Tibial artery (tissue), 4 donors: Measurements from ENCODE around the gene ADGRA3.

ENCODE experiments used
- DNase-seq, 2 donors: peaks; one replicate each; pipeline ENCODE4 v3.0.0-alpha.2; 2019
- H3K27ac ChIP-seq, 2 donors: fragments of 200-600 bp; sonication (generic) in 1 of 2; 1 replicate in 1 of 2; 2 replicates in 1 of 2; pipeline ENCODE4 v1.5.1; 2018 to 2019; ENCODE audit warnings: mild to moderate bottlenecking in 1 of 2
- H3K27me3 ChIP-seq, 2 donors: fragments of 200-600 bp; sonication (generic) in 1 of 2; one replicate each; pipeline versions ENCODE4 v1.5.1 to v1.6.0; 2016 to 2019
- H3K36me3 ChIP-seq, 3 donors: fragments of 200-600 bp; sonication (generic) in 2 of 3; one replicate each; pipeline ENCODE4 v1.5.1; 2016 to 2019; ENCODE audit warnings: mild to moderate bottlenecking in 2 of 3
- H3K4me1 ChIP-seq, 4 donors: fragments of 200-600 bp; sonication (generic) in 2 of 4; 1 replicate in 3 of 4; 2 replicates in 1 of 4; pipeline ENCODE4 v1.5.1; 2016 to 2019
- H3K4me3 ChIP-seq, 2 donors: fragments of 200-600 bp; sonication (generic) in 1 of 2; 1 replicate in 1 of 2; 2 replicates in 1 of 2; pipeline ENCODE4 v1.5.1; 2018 to 2019; ENCODE audit warnings: mild to moderate bottlenecking in 2 of 2
- H3K9me3 ChIP-seq, 3 donors: fragments of 200-600 bp; sonication (generic) in 1 of 3; one replicate each; pipeline ENCODE4 v1.5.1; 2016 to 2019
- CTCF ChIP-seq, 2 experiments: fragments of 200-600 bp in 1 of 2; fragments of 450-650 bp in 1 of 2; IDR thresholded peaks; one replicate each; pipeline ENCODE4 v1.5.1; 2017 to 2019; ENCODE audit warnings: antibody characterized with exemption in 2 of 2, mild to moderate bottlenecking in 1 of 2, moderate library complexity in 1 of 2
- intact Hi-C: fragments of 100-400 bp; cut with DNase I; formaldehyde crosslinking; loops from one replicate; pipeline ENCODE4 v1.15.0; 2023; ENCODE audit warnings: low total_unique reads

Gene ADGRA3

GRCh38 chr4:22532117-22532516, 16.3 kb upstream of the ADGRA3 start:
- H3K4me3 ChIP-seq, result no peak overlapping the region
- intact Hi-C loops, result no loop called here
- H3K9me3 ChIP-seq, result peaks cover 0 to 13% (median 10%) of the 10 kb centered on the region in 3 donors
- no peak overlapping the region for H3K27ac ChIP-seq
- no peaks in the 10 kb centered on the region for H3K27me3 ChIP-seq
- H3K4me1 ChIP-seq, result no peaks in the 10 kb centered on the region
- no peak for TF ChIP-seq CTCF (IDR thresholded peaks at IDR 0.05)
- H3K36me3 ChIP-seq, result no peaks in the 10 kb centered on the region
- no peak for DNase-seq

GRCh38 chr4:22531311-22532019, 15.6 kb upstream of the ADGRA3 start:
- no peak overlapping the region for H3K27ac ChIP-seq

GRCh38 chr4:22524895-22525294, 9.0 kb upstream of the ADGRA3 start:
- H3K4me3 ChIP-seq, result no peak overlapping the region
- no peak overlapping the region for H3K27ac ChIP-seq
- no peaks in the 10 kb centered on the region for H3K36me3 ChIP-seq
- no peaks in the 10 kb centered on the region for H3K4me1 ChIP-seq
- intact Hi-C loops, result no loop called here
- no peak for TF ChIP-seq CTCF (IDR thresholded peaks at IDR 0.05)
- no peaks in the 10 kb centered on the region for H3K27me3 ChIP-seq
- H3K9me3 ChIP-seq, result no peaks in the 10 kb centered on the region
- no peak for DNase-seq

More at GRCh38 chr4:22531311-22532019, 15.6 kb upstream of the ADGRA3 start:
- DNase-seq, result no peak
- intact Hi-C loops, result no loop called here
- H3K4me1 ChIP-seq, result no peaks in the 10 kb centered on the region
- no peaks in the 10 kb centered on the region for H3K36me3 ChIP-seq
- TF ChIP-seq CTCF (IDR thresholded peaks at IDR 0.05), result no peak
- no peaks in the 10 kb centered on the region for H3K27me3 ChIP-seq
- H3K9me3 ChIP-seq, result peaks cover 0 to 13% (median 10%) of the 10 kb centered on the region in 3 donors
- no peak overlapping the region for H3K4me3 ChIP-seq

GRCh38 chr4:22522706-22523501, 7.0 kb upstream of the ADGRA3 start:
- no peak for TF ChIP-seq CTCF (IDR thresholded peaks at IDR 0.05)
- no peak overlapping the region for H3K27ac ChIP-seq
- H3K9me3 ChIP-seq, result no peaks in the 10 kb centered on the region
- no peaks in the 10 kb centered on the region for H3K36me3 ChIP-seq
- no peak for DNase-seq
- intact Hi-C loops, result no loop called here
- H3K27me3 ChIP-seq, result no peaks in the 10 kb centered on the region
- H3K4me1 ChIP-seq, result no peaks in the 10 kb centered on the region
- no peak overlapping the region for H3K4me3 ChIP-seq

GRCh38 chr4:22522206-22522605, 6.3 kb upstream of the ADGRA3 start:
- Histone ChIP-seq H3K4me1 (no peaks in the 10 kb centered on the region), H3K27ac (no peak overlapping the region), H3K4me3 (no peak overlapping the region), H3K9me3 (no peaks in the 10 kb centered on the region), H3K36me3 (no peaks in the 10 kb centered on the region), H3K27me3 (no peaks in the 10 kb centered on the region)
- intact Hi-C loops, result no loop called here
- DNase-seq, result no peak
- no peak for TF ChIP-seq CTCF (IDR thresholded peaks at IDR 0.05)
